GM12878 (cell line): ENCODE measurements around the gene RPS6KA4. TPM values are rescaled to one million over a fixed set of nuclear protein-coding genes. Genes with fewer than 3 reads are reported as not detected.

ENCODE experiments used
- ASH2L ChIP-seq: fragments of 300-600, 200-600 bp; sonication (generic); IDR thresholded peaks from 2 replicates; pipeline ENCODE4 v1.6.1; 2017; ENCODE audit warnings: low read depth, mild to moderate bottlenecking, borderline replicate concordance
- CBFB ChIP-seq: IDR thresholded peaks from 2 replicates; pipeline ENCODE4 v1.6.1; 2016; ENCODE audit warnings: antibody characterized with exemption, low read depth
- CBX3 ChIP-seq: fragments of 200-600 bp; sonication (generic); IDR thresholded peaks from 2 replicates; pipeline ENCODE4 v1.6.1; 2016; ENCODE audit warnings: low read depth, borderline replicate concordance
- CBX5 ChIP-seq: sonication (generic); IDR thresholded peaks from 2 replicates; pipeline ENCODE4 v1.6.1; 2016; ENCODE audit warnings: low read depth, moderate library complexity, mild to moderate bottlenecking, inconsistent platforms
- E4F1 ChIP-seq: fragments of 450-650 bp; IDR thresholded peaks from 2 replicates; pipeline ENCODE4 v1.6.1; 2018; ENCODE audit warnings: borderline replicate concordance, mild to moderate bottlenecking; ENCODE audit not compliant: partially characterized antibody
- EED ChIP-seq: sonication (generic); IDR thresholded peaks from 2 replicates; pipeline ENCODE4 v1.6.1; 2016; ENCODE audit warnings: antibody characterized with exemption, low read depth
- HSF1 ChIP-seq: fragments of 150-350 bp; IDR thresholded peaks from 2 replicates; pipeline ENCODE4 v1.6.1; 2014; ENCODE audit warnings: mild to moderate bottlenecking, low read depth, low read length
- NFYA ChIP-seq: IDR thresholded peaks from 2 replicates; pipeline ENCODE4 v1.6.1; 2011; ENCODE audit warnings: low read depth, mild to moderate bottlenecking, low read length, improper control_type of control experiment, borderline replicate concordance
- PML ChIP-seq: IDR thresholded peaks from 2 replicates; pipeline ENCODE4 v1.6.1; 2012; ENCODE audit warnings: low read length, inconsistent platforms
- POLR2AphosphoS2 ChIP-seq: IDR thresholded peaks from 2 replicates; pipeline ENCODE4 v1.6.1; 2011; ENCODE audit warnings: low read depth, mild to moderate bottlenecking, low read length, improper control_type of control experiment, moderate library complexity
- POU2F2 ChIP-seq: IDR thresholded peaks from 3 replicates; pipeline ENCODE4 v1.6.1; 2011; ENCODE audit warnings: low read depth, mild to moderate bottlenecking, low read length, borderline replicate concordance
- SMARCA5 ChIP-seq: fragments of 450-650 bp; IDR thresholded peaks from 2 replicates; pipeline ENCODE4 v1.6.1; 2017; ENCODE audit warnings: mild to moderate bottlenecking
- TCF12 ChIP-seq: IDR thresholded peaks from 2 replicates; pipeline ENCODE4 v1.6.1; 2011; ENCODE audit warnings: low read depth, mild to moderate bottlenecking, low read length
- USF2 ChIP-seq: IDR thresholded peaks from 2 replicates; pipeline ENCODE4 v1.6.1; 2011; ENCODE audit warnings: low read depth, low read length, improper control_type of control experiment, borderline replicate concordance
- ZNF217 ChIP-seq: fragments of 450-650 bp; IDR thresholded peaks from 2 replicates; pipeline ENCODE4 v1.6.1; 2017; ENCODE audit warnings: antibody characterized with exemption, mild to moderate bottlenecking
- ZNF592 ChIP-seq: fragments of 450-650 bp; IDR thresholded peaks from 2 replicates; pipeline ENCODE4 v1.6.1; 2017; ENCODE audit warnings: mild to moderate bottlenecking, moderate library complexity
- ZNF687 ChIP-seq: fragments of 450-650 bp; IDR thresholded peaks from 2 replicates; pipeline ENCODE4 v1.6.1; 2017; ENCODE audit warnings: mild to moderate bottlenecking, moderate library complexity
- polyA plus RNA-seq, 11 experiments: library from polyadenylated mRNA; depleted of rRNA in 4 of 11; unstranded in 6 of 11; stranded (reverse) in 5 of 11; fragments of >200 nt; fragmentation: Nextera tagmentation in 4 of 11; fragmentation: Illumina TruSeq in 1 of 11; extraction: Ambion mirVana in 4 of 11; extraction: Trizol in 1 of 11; gene quantifications; 1 replicate in 1 of 11; 2 replicates in 10 of 11; pipeline versions ENCODE4 v1.2.1 to v1.2.3, GENCODE V29; 2011 to 2016; ENCODE audit warnings: inconsistent platforms in 2 of 11, missing spikeins in 2 of 11, low read depth in 1 of 11
- total RNA-seq, 4 experiments: library from RNA; depleted of rRNA in 3 of 4; stranded (reverse); fragments of >200 nt in 3 of 4; fragmentation: Illumina TruSeq in 1 of 4; extraction: Trizol in 1 of 4; gene quantifications; 2 replicates each; pipeline versions ENCODE4 v1.2.1 to v1.2.3, GENCODE V29; 2013 to 2021

RPS6KA4 gene
- total and polyA plus RNA-seq, 10 of the 15 experiments (the other 5 are each of a cell fraction or from before 2014, with no cell fraction given) = 0.34 to 32.6 (median 11.3) TPM

- peak; percentile 63 for TF ChIP-seq E4F1
- peak; percentile 74; the same call in 1 of the 2 replicates for TF ChIP-seq CBFB
- TF ChIP-seq ZNF592 = no peak
- TF ChIP-seq TCF12 = peak; percentile 95
- TF ChIP-seq ZNF217 = no peak
- no peak for TF ChIP-seq SMARCA5
- no peak for TF ChIP-seq USF2
- TF ChIP-seq HSF1 = no peak
- no peak for TF ChIP-seq NFYA
- 0 out of 2 replicates have a peak, but pooled peaks have one; percentile 33 for TF ChIP-seq EED
- no peak for TF ChIP-seq ASH2L
- no peak for TF ChIP-seq CBX5
- TF ChIP-seq POU2F2 = peak; percentile 29; the same call in 1 of the 3 replicates
- TF ChIP-seq PML = no peak; the same call in 1 of the 2 replicates
- no peak for TF ChIP-seq CBX3
- TF ChIP-seq ZNF687 = peak; percentile 54; the same call in 1 of the 2 replicates
- TF ChIP-seq POLR2AphosphoS2 = no peak
Observed at GRCh38 chr11:64339754-64340408, 19.1 kb upstream of the RPS6KA4 start, which contains the start of gene CCDC88B (continued).
